ENCODE data around the gene TRERF1.
"Not testable (repeated sequence)": the region's sequence is repeated elsewhere in the genome, so short reads cannot be mapped to it uniquely, and the experiment has no call there.

The TRERF1 gene

GRCh38 chr6:42451333-42452170 lies at the start of gene TRERF1:
Gene TRERF1, minus strand, starts transcription at chr6:42451926. Its CDS starts 182,336 bp downstream, at chr6:42269590.
- peak; percentile 54 for DNase-seq (ENCODE audit: low spot score)

DNA sequence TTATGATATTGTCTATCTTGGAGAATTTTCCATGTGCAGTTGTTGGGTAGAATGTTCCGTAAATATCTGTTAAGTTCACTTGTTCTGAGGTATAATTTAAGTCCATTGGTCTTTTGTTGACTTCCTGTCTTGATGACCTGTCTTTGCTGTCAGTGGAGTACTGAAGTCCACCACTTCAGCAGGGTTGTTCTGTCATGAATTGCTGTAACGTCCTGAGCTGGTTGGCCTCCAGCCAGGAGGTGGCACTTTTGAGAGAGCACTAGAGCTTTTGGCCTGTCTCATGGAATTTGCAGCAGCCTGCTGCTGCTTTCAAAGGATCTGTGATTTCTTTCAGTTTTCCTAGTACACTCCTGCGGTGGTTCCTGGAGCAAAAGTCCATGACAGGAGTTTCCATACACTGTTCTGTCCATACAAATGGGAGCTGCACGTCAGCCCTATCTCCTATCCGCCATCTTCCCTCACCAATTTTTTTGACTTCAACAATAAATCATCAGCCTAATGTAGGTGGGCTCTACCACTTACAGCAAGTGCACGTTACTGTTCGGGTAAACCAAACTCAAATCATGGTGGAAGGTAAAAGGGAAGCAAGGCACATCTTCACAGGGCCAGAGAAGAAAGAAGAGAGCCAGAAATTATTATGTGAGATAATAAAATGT lies 46.9 kb upstream of the TRERF1 start:
- no peak for DNase-seq (ENCODE audit: low spot score)

DNA sequence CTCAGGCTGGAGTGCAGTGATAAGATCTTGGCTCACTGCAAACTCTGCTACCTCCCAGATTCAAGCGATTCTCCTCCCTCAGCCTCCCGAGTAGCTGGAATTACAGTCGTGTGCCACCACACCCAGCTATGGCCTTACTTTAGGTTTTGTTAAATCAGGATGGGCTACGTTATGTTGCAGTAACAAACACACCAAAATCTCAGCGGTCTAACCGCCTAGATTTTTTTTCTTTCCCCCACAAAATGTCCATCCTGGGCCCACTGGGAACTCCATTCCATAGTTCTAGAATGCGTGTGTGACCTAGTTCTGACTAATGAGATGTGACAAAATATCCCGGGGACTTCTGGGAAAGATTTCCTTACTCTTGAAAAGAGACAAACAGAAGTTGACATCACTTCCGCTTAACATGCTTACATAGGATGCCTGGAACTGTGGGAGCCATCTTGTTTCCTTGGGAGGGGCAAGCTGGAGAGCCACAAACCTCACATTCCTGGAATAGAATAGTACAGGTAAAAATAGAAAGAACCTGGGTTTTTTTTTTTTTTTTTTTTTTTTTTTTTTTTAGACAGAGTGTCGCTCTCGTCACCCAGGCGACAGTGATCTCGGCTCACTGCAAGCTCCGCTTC lies 42.3 kb upstream of the TRERF1 start:
- DNase-seq (ENCODE audit: low spot score): no peak

- DNase-seq (ENCODE audit: low spot score): no peak
These were observed 36.4 kb upstream of the TRERF1 start for GRCh38 chr6:42488129-42488528.

GRCh38 chr6:42484261-42484660 lies 32.5 kb upstream of the TRERF1 start:
- no peak for DNase-seq (ENCODE audit: low spot score)

DNA sequence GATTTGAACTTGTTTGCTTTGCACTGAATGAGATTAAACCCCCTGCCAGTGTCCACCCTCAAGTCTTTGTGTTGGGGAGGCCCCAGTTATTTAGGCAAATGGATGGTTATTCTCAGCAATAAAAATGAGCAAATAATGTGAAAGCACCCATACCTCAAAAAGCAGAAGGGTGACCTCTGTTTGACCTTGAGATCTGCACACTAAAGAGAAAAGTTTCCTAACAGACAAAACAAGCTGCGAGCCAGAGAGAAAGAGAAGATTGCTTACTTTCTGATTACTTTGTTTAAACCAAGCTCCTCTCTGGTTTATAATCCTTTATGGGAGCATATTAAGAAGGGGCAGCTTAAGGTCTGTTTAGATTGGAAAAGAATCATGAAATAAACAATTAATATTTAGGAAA lies 30.4 kb upstream of the TRERF1 start:
- no peak for DNase-seq (ENCODE audit: low spot score)

DNA sequence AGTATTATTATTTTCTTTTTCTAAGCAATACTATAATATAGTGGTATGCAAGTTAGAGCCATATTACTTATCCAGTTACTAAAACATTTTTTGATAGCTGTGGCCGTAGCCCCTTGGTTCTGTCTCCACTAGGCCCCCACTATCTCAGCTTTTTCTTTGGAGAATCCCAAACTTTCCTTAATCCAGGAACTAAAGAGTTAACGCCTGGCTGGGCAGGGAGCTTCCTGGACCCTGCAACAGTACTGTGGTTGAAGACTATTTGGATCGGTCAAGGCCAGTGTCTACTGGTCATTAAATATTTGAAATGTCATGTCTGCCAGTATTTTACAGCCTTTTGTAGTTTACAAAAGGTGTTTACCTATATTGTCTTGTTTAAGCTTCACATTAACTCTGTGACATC lies 20.0 kb upstream of the TRERF1 start:
- DNase-seq (ENCODE audit: low spot score): no peak

DNA sequence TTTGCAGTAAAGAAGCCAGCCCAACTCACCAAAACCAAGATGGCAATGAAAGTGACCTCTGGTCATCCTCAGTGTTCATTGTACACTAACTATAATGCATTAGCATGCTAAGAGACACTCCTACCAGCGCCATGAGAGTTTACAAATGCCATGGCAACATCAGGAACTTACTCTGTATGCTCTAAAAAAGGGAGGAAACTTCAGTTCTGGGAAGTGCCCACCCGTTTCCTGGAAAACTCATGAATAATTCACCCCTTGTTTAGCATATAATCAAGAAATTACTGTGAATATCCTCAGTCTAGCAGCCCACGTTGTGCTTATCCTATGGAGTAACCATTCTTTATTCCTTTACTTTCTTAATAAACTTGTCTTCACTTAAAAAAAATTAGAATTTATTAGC lies 19.4 kb upstream of the TRERF1 start:
- DNase-seq (ENCODE audit: low spot score): no peak

DNA sequence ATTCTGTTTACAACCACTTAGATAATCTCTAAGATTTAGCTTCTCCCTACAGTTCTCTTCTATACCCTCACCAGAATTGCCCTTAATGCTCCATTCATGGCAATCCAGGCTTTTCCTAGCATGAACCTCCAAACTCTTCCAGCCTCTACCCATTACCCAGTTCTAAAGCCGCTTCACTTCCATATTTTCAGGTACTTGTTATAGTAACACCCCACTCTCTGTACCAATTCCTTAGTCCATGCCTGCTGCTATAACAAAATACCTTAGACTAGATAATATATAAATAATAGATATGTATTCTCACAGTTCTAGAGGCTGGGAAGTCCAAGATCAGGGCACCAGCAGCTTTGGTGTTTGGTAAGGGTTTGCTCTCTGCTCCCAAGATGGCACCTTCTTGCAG lies 16.5 kb upstream of the TRERF1 start:
- DNase-seq (ENCODE audit: low spot score): no peak

- no peak for DNase-seq (ENCODE audit: low spot score)
These were observed 15.9 kb upstream of the TRERF1 start for GRCh38 chr6:42467651-42468050.

- DNase-seq (ENCODE audit: low spot score): not testable (repeated sequence)
These were observed 14.7 kb upstream of the TRERF1 start for GRCh38 chr6:42466470-42466869.

DNA sequence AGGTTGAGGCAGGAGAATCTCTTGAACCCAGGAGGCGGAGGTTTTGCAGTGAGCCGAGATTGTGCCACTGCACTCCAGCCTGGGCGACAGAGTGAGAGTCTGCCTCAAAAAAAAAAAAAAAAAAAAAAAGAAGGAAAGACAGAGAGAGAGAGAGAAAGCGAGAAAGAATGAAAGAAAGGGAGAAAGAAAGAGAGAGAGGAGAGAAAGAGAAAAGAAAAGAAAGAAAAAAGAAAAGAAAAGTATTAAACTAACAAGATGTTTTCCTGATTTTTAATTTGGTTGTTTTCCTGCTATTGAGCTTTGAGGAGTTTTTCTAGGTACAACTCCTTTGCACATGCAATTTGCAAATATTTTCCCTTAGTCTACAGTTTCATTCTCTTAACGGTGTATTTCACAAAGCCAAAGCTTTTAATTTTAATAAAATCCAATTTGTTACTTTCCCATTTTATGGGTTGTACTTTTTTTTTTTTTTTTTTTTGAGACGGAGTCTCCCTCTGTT lies 10.8 kb upstream of the TRERF1 start:
- DNase-seq (ENCODE audit: low spot score): no peak

DNA sequence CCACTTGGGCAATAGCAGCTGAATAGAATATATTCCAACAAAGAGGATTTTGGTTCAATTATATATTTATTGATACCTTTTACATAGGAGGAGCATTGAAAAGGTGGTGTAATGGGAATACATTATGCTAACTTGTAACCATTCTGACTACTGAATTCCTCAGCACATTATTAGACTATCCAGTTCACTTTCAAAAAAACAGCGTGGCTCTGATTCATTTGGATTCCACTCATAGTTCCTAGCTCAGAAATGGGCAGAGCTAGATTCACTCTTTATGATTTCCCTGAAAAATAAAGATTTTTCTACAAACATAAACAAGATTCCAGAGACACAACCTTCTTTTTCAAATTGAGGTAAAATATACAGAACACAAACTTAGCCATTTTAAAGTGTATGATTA lies 9.2 kb upstream of the TRERF1 start:
- DNase-seq (ENCODE audit: low spot score): peak; percentile 49

- no peak for DNase-seq (ENCODE audit: low spot score)
These were observed 8.2 kb upstream of the TRERF1 start for GRCh38 chr6:42459888-42460287.

GRCh38 chr6:42454428-42454791 lies 2.7 kb upstream of the TRERF1 start:
- DNase-seq (ENCODE audit: low spot score): no peak

- peak; percentile 73 for DNase-seq (ENCODE audit: low spot score)
These were observed 2.1 kb upstream of the TRERF1 start for GRCh38 chr6:42453654-42454427.

GRCh38 chr6:42453031-42453653 lies 1.4 kb upstream of the TRERF1 start:
- peak; percentile 96 for DNase-seq (ENCODE audit: low spot score)

- peak; percentile 58 for DNase-seq (ENCODE audit: low spot score)
These were observed 675 bp upstream of the TRERF1 start for GRCh38 chr6:42452171-42453030.

- peak; percentile 33 for DNase-seq (ENCODE audit: low spot score)
These were observed 1.0 kb downstream of the TRERF1 start for GRCh38 chr6:42450477-42451332.

Measured in AG08395 (cell line).